SH-SY5Y (cell line): ENCODE data around the gene ARHGAP24.

Experiments used
- GATA2 ChIP-seq: IDR thresholded peaks from 2 replicates; pipeline ENCODE4 v1.6.1; 2011; ENCODE audit warnings: mild to moderate bottlenecking, low read depth, low read length
- GATA3 ChIP-seq: IDR thresholded peaks from 2 replicates; pipeline ENCODE4 v1.6.1; 2011; ENCODE audit warnings: low read depth, mild to moderate bottlenecking, low read length, moderate library complexity

GRCh38 chr4:85966373-85966772 is 491.4 kb downstream of the ARHGAP24 start:
- TF ChIP-seq GATA3: no peak
- no peak for TF ChIP-seq GATA2
